Testis (tissue), 3 donors: Measurements from ENCODE around the gene THSD4. TPM values are rescaled to one million over a fixed set of nuclear protein-coding genes. Genes with fewer than 3 reads are reported as not detected.

Experiments
- DNase-seq: peaks from one replicate; pipeline ENCODE4 v3.0.0-alpha.2; 2019
- H3K27ac ChIP-seq, 2 donors: fragments of 200-600 bp; sonication (generic); one replicate each; pipeline ENCODE4 v1.5.1; 2019
- H3K27me3 ChIP-seq: fragments of 200-600 bp; sonication (generic); one replicate; pipeline ENCODE4 v1.5.1; 2019
- H3K36me3 ChIP-seq: fragments of 200-600 bp; sonication (generic); one replicate; pipeline ENCODE4 v1.5.1; 2017; ENCODE audit warnings: low read depth; ENCODE audit errors: missing control alignments
- H3K4me1 ChIP-seq: fragments of 200-600 bp; sonication (generic); one replicate; pipeline ENCODE4 v1.5.1; 2019
- H3K4me3 ChIP-seq, 2 donors: fragments of 200-600 bp; sonication (generic); one replicate each; pipeline ENCODE4 v1.5.1; 2017 to 2019
- H3K9me3 ChIP-seq: fragments of 200-600 bp; sonication (generic); one replicate; pipeline ENCODE4 v1.5.1; 2017
- POLR2A ChIP-seq: fragments of 450-650 bp; IDR thresholded peaks from one replicate; pipeline ENCODE4 v1.6.1; 2017; ENCODE audit warnings: antibody characterized with exemption, mild to moderate bottlenecking, moderate library complexity
- WGBS, 2 donors: methylation state at CpG; one replicate each; pipeline ENCODE4 v1.1.5; 2018; 5-methylcytosine and 5-hydroxymethylcytosine counted together
- intact Hi-C: fragments of 100-400 bp; cut with DNase I; formaldehyde crosslinking; loops from one replicate; pipeline ENCODE4 v1.15.1; 2023; ENCODE audit warnings: low total_unique reads
- polyA plus RNA-seq: library from polyadenylated mRNA; stranded (reverse); fragments of 350-450 nt; fragmentation: Illumina TruSeq; extraction: RNeasy Lipid Tissue Mini Kit (QIAGEN cat#74804); gene quantifications from one replicate; pipeline ENCODE4 v1.2.3, GENCODE V29; 2014; ENCODE audit warnings: low read depth, low replicate concordance; ENCODE audit not compliant: insufficient read depth
- total RNA-seq, 2 donors: library from RNA; depleted of rRNA; stranded (reverse); fragments of >200 nt; gene quantifications; one replicate each; pipeline ENCODE4 v1.2.3, GENCODE V29; 2016
- TF ChIP-seq, protein P1 (sequence below), 3 experiments: fragments of 450-650 bp in 2 of 3; fragments of 200-600 bp in 1 of 3; sonication (generic) in 1 of 3; IDR thresholded peaks; one replicate each; pipeline ENCODE4 v1.5.1; 2016 to 2019; ENCODE audit warnings: antibody characterized with exemption in 3 of 3, mild to moderate bottlenecking in 2 of 3, moderate library complexity in 1 of 3

Gene THSD4
- total and polyA plus RNA-seq, 3 donors from 2014 or later, result 14.3 to 21.5 (median 18.2) TPM

DNA sequence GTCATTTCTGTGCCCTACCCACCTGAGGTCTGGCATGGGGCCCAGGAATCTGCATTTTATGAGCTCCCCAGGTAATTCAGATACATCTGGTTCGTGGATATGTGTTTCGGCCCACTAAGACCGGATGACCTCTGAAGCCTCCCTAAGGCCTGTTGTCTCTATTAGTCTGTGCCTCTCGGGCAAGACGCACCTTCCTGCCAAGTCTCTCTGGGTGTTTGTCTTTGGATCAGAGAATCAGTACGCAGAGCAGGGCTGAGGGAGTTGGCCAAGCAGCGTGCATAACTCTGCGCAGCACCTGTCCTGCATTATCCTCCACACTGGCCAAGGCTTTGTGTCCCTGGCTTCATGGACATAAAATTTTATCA is 181.0 kb downstream of the THSD4 start:
- no peaks in the 10 kb centered on the region for H3K4me1 ChIP-seq
- no peak overlapping the region for H3K27ac ChIP-seq
- TF ChIP-seq POLR2A, result no peak
- TF ChIP-seq, protein P1, sequence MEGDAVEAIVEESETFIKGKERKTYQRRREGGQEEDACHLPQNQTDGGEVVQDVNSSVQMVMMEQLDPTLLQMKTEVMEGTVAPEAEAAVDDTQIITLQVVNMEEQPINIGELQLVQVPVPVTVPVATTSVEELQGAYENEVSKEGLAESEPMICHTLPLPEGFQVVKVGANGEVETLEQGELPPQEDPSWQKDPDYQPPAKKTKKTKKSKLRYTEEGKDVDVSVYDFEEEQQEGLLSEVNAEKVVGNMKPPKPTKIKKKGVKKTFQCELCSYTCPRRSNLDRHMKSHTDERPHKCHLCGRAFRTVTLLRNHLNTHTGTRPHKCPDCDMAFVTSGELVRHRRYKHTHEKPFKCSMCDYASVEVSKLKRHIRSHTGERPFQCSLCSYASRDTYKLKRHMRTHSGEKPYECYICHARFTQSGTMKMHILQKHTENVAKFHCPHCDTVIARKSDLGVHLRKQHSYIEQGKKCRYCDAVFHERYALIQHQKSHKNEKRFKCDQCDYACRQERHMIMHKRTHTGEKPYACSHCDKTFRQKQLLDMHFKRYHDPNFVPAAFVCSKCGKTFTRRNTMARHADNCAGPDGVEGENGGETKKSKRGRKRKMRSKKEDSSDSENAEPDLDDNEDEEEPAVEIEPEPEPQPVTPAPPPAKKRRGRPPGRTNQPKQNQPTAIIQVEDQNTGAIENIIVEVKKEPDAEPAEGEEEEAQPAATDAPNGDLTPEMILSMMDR (IDR thresholded peaks at IDR 0.05), result no peak
- H3K4me3 ChIP-seq, result no peak overlapping the region
- intact Hi-C loops, result no loop called here
- no peaks in the 10 kb centered on the region for H3K27me3 ChIP-seq
- DNase-seq, result no peak
- no peaks in the 10 kb centered on the region for H3K36me3 ChIP-seq
- 91 to 96% methylated on average over 8 of the region's 8 CpGs for WGBS, 2 donors
- H3K9me3 ChIP-seq, result no peaks in the 10 kb centered on the region

DNA sequence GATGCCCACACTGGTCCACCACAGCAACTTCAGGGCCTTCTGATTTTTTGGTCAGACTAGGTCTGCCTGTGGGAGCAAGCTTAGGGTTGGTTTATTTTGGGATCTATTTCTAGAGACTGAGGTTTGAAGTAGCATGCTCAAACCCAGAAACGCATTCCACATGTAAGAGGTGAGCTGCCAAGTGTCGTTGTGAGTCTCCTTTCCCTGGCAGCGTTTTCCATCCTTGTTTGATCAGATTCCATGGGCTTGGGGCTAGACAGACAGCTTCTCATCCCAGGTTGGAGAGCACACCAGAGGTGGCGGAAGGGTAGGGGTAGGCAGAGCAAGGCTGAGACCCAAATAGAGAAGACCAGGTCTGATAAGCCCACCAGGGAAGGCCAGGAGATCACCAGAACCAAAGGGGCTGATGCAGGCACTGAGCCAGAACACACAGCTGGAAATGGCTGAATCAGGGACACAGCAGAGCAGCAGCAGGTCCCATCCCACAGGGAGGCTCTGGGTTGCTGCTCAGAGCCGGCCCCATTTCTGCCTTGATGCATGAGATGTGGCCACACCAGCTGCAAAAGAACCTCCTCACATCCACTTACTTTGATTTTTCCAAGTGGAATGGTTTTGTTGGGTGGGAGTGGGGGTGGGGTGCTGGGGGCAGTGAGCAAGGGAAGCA is 186.8 kb downstream of the THSD4 start:
- no peak overlapping the region for H3K4me3 ChIP-seq
- H3K27ac ChIP-seq, result no peak overlapping the region
- TF ChIP-seq, protein P1 (IDR thresholded peaks at IDR 0.05), result no peak
- TF ChIP-seq POLR2A, result no peak
- H3K4me1 ChIP-seq, result peaks cover 10% of the 10 kb centered on the region
- 73 to 76% methylated on average over 5 of the region's 5 CpGs for WGBS, 2 donors
- H3K9me3 ChIP-seq, result no peaks in the 10 kb centered on the region
- H3K36me3 ChIP-seq, result no peaks in the 10 kb centered on the region
- intact Hi-C loops, result no loop called here
- no peaks in the 10 kb centered on the region for H3K27me3 ChIP-seq
- DNase-seq, result no peak

DNA sequence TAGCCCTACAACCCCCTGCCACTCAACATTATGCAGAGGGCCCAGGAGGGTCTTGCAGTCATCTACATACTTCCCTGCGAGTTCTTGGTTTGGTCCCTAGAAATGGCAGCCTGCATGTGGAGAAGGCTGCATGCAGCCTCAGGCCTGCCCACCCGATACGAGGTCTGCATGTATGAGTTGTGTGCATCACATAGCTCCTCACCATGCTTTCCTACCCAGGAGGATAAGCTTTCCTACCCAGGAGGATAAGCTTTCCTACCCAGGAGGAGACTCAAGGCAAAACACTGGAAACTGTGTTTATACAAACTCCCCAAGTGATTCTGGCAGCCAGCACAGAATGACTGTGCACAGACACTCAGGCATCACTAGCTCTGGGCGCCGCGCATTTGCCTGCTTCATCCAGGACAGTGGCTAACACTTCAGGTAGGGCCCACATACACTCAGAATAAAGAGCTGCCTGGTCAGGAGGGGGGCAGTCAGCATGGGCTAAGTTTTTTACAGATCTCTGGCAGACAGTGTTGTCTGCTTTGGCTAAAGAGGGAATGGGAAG is 187.7 kb downstream of the THSD4 start:
- intact Hi-C loops, result no loop called here
- 81 to 86% methylated on average over 6 of the region's 6 CpGs for WGBS, 2 donors
- DNase-seq, result no peak
- no peaks in the 10 kb centered on the region for H3K9me3 ChIP-seq
- TF ChIP-seq, protein P1 (IDR thresholded peaks at IDR 0.05), result no peak
- TF ChIP-seq POLR2A, result no peak
- H3K4me1 ChIP-seq, result peaks cover 13% of the 10 kb centered on the region
- H3K36me3 ChIP-seq, result no peaks in the 10 kb centered on the region
- peak overlapping the region; percentile 21 to 22 for H3K27ac ChIP-seq
- H3K27me3 ChIP-seq, result no peaks in the 10 kb centered on the region
- no peak overlapping the region for H3K4me3 ChIP-seq

DNA sequence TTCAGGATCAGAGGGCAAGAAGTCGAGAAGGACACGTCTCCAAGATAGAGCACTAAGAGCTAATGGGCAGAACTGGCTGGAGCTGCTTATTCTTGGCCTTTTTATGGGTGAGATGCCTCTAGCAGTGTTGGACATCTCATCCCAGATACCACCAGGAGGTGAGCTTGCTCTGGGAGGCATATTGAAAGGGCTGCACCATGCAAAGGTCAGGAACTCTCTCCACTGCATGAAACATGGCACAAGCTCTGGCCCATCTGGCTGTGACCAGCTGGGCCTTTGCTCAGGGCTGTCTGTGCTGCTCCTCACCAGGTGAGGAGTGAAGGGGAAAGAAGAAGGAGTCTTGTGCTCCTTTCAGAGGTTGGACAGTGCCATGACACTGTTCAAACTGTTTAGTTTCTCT is 188.7 kb downstream of the THSD4 start:
- DNase-seq, result no peak
- H3K36me3 ChIP-seq, result no peaks in the 10 kb centered on the region
- no peaks in the 10 kb centered on the region for H3K9me3 ChIP-seq
- no peaks in the 10 kb centered on the region for H3K27me3 ChIP-seq
- WGBS, 2 donors, result 77 to 88% methylated on average over 2 of the region's 2 CpGs
- peaks cover 13% of the 10 kb centered on the region for H3K4me1 ChIP-seq
- no peak overlapping the region for H3K4me3 ChIP-seq
- intact Hi-C loops, result no loop called here
- TF ChIP-seq POLR2A, result no peak
- TF ChIP-seq, protein P1 (IDR thresholded peaks at IDR 0.05), result no peak
- H3K27ac ChIP-seq, result peak overlapping the region in 1 of 2 donors; percentile 22

DNA sequence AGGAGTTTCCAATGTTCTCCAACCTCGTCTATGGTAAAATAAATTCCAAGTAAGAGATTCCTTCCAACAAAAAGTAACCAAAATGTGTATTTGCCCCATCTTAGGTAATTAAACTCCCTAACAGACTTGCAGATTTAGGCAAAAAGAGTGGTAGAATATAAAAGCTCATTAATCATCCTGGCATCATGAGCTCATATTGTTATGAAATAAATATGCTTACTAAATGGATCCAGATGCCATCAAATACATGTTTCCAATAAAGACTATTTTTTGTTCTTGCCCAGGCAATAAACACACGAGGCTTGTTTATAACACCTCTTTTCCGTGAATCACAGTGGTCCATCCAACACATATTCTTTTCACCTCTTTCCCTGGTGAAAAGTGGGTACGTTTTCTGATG is 189.4 kb downstream of the THSD4 start:
- H3K27ac ChIP-seq, result no peak overlapping the region
- intact Hi-C loops, result no loop called here

More for the DNA sequence above, 189.4 kb downstream of the THSD4 start:
- Histone ChIP-seq H3K4me1 (peaks cover 13% of the 10 kb centered on the region), H3K27me3 (no peaks in the 10 kb centered on the region), H3K9me3 (no peaks in the 10 kb centered on the region), H3K4me3 (no peak overlapping the region), H3K36me3 (no peaks in the 10 kb centered on the region)
- TF ChIP-seq POLR2A, result no peak
- TF ChIP-seq, protein P1 (IDR thresholded peaks at IDR 0.05), result no peak
- no peak for DNase-seq
- WGBS, 2 donors, result 87 to 90% methylated on average over 4 of the region's 4 CpGs
